Stimulated activated CD4-positive, alpha-beta T cell treated with anti-CD3 and anti-CD28 coated beads, Interleukin-15, amount 100 ng/mL, for 48 hours (primary cell): ENCODE measurements around the gene RFX8.

ENCODE experiments used
- DNase-seq, 2 donors: peaks; one replicate each; pipeline ENCODE4 v3.0.0-alpha.2; 2020; ENCODE audit warnings: low read depth in 2 of 2

Gene RFX8

DNA sequence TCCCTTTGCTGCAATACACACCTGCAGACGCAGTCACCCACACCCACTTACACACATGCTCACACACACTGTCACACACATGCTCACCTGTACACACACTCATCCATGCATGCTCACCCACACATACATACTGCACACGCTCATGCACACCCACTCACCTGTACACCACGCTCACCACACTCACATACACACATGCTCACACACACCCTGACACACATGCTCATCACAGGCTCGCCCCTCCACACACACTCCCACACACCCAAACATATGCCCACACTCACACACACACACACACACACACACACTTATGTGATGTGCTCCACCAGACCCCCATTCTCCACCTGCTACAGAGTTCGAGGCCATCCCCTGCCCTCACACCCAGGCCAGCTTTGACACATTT, 64.8 kb downstream of the RFX8 start:
- no peak for DNase-seq

DNA sequence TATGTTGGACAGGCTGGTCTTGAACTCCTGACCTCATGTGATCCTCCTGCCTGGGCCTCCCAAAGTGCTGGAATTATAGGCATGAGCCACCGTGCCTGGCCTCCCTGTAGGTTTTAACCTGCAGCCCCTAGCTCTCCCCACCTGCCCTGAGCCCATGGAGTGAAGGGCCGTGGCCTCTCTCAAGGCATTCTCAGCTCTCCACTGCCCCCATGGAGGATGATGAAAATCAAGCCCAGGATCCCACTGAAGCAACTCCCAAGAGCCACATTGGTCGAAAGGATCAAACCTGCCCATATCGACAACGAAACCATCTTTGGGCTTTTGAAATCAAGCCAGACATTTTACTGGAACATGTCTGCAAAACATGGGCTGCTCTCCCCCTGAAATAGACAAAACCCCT, 65.2 kb downstream of the RFX8 start:
- no peak for DNase-seq

GRCh38 chr2:101408925-101409324, 66.0 kb downstream of the RFX8 start:
- no peak for DNase-seq

DNA sequence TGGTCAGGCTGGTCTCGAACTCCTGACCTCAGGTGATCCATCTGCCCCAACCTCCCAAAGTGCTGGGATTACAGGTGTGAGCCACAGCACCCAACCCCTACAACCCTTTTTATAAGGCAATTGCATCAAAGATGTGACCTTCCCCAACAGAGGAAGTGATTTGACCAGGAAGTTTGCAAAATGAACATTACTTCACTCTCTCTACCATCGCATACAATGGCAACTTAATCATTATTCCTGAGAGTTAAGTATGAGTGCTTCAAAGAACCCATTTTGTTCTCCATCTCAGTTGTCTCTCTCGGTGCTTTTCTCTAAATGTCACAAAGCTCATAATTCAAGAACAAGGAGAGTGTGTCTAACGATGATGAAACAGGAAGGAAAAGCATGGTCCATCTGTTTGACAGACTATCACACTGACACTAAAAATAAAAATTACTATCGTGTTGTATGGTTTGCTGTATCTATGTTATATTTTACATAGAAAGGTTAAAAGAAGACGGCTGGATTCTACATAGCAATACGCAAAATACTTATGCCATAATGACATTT, 69.5 kb downstream of the RFX8 start:
- no peak for DNase-seq

DNA sequence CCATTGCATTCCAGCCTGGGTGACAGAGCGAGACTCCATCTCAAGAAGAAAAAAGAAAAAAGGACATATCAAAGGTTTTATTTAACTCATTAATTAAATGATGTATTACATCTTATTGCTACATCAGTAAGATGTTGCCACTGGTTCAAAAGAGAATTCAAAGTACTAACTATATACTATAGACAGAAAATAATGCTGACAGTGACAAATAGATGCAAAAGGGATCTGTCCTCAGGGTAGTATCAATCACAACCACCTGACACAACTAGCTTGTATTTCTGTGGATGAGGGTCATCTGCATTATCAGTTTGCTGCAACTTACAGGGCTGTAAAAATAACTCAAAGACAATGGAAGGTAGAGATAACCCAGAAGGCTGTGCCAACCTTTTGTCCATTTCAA, 71.2 kb downstream of the RFX8 start:
- no peak for DNase-seq

- DNase-seq, result no peak
Measured at GRCh38 chr2:101402630-101403029, 72.3 kb downstream of the RFX8 start.

- DNase-seq, result no peak
Measured at GRCh38 chr2:101401906-101402305, 73.0 kb downstream of the RFX8 start.

DNA sequence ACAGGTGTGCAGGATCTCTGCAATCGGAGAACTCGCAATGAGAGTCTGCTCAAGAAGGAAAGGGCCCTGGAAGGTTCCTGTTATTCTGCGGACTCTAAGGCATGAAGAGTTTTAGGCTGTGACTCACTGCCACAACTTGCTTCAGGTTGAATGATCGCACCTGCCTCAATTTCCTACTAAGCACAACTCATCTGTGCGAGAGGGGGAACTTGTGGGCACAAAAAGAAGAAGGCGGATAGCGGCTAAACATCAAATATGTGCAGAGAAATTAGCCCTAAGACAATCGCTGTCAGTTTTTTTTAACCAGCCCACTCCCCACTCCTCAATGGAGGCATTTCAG, 73.6 kb downstream of the RFX8 start:
- DNase-seq, result no peak

DNA sequence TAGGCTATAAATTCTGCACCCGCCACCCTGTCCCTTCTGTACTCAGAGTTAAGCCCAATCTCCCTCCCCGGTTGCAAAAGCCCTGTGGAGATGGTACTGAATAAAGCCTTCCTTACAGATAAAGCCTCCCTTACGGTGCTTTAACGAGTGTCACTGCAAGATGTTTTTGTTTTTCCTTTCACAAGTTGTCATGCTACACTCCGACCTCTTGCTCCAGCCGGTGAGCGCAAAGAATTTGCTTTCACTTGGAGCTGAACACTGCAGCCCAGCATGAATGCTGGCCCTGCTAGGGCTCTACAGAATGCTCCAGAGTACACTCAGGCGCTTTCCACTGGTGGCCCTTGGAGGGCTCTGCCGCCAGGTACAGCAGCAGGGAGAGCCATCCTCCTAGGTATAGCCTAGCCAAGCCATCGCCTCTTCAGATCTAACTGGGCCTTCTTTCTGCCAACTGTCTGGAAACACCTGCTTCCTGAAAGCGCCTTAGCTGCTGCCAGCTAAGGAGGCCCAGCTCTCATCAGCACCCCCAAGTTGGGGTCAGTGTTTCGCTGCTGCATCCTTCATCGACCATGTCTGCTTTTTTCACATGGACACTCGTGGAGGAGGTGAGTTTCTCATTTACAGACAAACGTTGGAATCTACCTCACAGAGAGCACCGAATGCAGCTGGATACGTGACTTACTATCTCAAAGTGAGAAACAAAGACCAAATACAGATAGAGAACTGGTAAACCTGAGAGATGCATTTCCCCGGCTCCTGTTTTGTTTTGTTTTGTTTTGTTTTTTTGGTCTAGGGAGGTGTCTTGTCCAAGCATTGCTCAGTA, 74.2 kb downstream of the RFX8 start:
- no peak for DNase-seq

DNA sequence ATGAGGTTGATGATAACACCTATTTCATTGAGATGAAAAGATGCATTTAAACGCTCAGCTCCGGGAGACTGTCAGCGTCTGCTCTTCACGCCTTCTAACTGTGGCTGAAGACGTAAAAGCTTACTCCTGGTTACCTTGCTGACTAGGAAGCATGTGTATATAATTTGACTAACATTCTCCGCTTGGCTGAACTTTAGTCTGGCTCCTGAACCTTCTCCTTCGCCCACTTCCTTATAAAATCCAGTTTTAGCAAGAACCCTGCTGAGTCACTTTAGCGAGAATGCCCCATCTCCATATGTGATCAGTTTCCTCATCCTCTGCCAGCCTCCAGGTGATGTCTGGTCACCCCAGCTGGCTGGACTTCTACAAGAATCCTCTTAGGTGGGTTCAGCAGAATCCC, 74.9 kb downstream of the RFX8 start:
- no peak for DNase-seq

DNA sequence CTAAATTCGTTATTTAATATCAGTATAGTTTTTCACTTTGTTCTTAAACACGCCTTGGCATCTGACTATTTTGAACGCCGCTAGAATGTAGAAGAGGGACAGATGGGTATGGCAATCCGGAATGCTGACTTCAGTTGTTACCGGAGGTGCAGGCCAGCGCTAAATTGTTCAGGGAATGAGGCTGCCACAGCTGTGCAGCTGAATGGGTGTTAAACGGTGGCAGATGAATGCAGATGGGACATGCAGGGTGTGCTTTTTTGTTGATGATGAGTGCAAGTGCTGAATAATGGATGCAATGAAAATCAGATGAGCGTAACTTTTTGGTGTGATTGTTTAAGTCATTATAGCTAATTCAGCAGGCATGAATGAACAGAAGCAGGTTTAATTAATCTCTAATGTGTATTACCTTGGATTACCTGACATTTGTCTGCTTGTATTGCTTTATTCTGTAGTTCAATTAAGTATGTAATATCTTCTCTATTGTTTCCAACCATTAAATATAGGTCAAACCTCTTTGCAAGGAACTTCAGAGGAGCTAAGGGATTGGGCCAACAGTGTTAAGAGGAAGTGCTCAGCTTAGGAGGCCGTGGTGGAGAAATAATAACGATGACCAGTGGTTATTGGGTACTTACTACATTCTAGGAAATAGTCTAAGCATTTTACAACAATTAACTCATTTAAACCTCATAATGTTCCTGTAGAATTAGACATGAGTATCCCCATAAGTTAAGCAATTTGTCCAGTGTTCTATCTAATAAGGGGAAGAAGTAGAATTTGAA, 75.7 kb downstream of the RFX8 start:
- no peak for DNase-seq

GRCh38 chr2:101398116-101398821, 76.6 kb downstream of the RFX8 start:
- no peak for DNase-seq

- DNase-seq, result no peak
Measured at GRCh38 chr2:101396316-101396717, 78.6 kb downstream of the RFX8 start.

- no peak for DNase-seq
Measured at GRCh38 chr2:101395545-101396315, 79.2 kb downstream of the RFX8 start.

DNA sequence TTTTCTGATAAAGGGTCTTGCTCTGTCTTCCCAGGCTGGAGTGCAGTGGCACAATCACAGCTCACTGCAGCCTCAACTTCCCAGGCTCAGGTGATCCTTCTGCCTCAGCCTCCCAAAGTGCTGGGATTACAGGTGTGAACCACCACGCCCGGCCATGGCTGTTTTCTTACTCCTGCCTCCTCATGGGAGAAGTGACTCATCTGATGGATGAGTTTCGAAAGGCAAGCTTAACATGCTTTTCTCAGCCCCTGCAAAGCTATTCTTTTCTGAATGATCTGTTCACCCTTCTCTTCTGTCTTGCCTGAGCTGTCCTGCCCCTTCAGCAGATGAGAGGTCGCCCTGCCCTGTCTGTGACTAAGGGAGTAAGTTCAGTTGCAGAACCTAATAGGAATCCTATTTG, 86.7 kb downstream of the RFX8 start:
- no peak for DNase-seq

GRCh38 chr2:101387151-101387834, 87.6 kb downstream of the RFX8 start, which contains the start of gene CREG2:
Gene CREG2 (minus strand): TSS chr2:101387503. CDS start chr2:101387457, 46 bp downstream.
- peak; percentile 29 to 44 for DNase-seq

GRCh38 chr2:101386599-101387150, 88.2 kb downstream of the RFX8 start:
- DNase-seq, result no peak

- no peak for DNase-seq
Measured at GRCh38 chr2:101383016-101383541, 91.8 kb downstream of the RFX8 start.

DNA sequence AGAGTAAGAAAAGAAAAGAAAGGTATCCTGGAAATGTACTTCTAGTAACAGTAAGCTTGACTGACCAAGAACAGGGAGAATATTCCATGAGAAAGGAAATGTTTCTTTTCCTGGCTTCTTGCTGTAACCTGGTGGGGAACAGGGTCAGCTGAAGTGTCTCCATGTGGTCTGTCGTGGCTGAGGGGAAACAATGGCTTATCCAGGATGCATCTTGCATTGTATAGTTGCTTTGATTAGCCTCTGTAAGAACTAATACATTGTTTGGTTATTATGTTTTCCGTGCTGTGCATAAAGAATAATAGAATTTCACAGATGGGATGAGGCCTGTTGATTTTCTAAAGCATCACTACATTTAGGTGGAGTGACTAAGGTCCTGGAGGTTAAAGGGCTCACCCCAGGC, 92.5 kb downstream of the RFX8 start:
- DNase-seq, result no peak

DNA sequence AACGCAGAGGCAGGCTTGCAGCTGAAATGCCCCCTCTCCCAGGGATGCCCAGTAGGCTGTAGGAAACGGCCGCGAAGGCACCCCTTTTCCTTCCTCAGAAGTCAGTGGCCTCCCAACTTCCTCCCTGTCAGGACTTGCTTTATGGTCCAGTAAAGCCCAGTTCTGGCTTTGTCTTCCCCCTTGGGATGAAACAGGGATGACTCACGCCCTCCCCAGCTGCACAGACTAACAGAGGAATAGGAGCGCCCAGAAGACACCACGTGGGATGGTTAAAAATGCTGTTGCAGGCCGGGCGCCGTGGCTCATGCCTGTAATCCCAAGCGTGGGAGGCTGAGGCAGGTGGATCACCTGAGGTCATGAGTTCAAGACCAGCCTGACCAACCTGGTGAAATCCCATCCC, 94.5 kb downstream of the RFX8 start:
- no peak for DNase-seq
